RWPE2 (cell line): ENCODE data around the gene FCHSD2.

Experiments used
- ATAC-seq: fragments of 200-7000 bp; cut with Tn5 transposase; 3 replicates; pipeline ENCODE4 v1.9.1; 2021; ENCODE audit warnings: low read depth
- DNase-seq: peaks from one replicate; pipeline ENCODE4 v3.0.0-alpha.2; 2020; ENCODE audit warnings: low spot score
- H3K27ac ChIP-seq: fragments of 450-650 bp; 2 replicates; pipeline ENCODE4 v1.5.1; 2017; ENCODE audit warnings: mild to moderate bottlenecking; ENCODE audit not compliant: poor library complexity, severe bottlenecking
- H3K27me3 ChIP-seq: fragments of 250-450 bp; sonication (Bioruptor Pico); 2 replicates; pipeline ENCODE4 v1.5.1; 2021; ENCODE audit warnings: mild to moderate bottlenecking, moderate library complexity; ENCODE audit not compliant: insufficient read depth, poor library complexity, severe bottlenecking
- H3K36me3 ChIP-seq: fragments of 250-450 bp; sonication (Bioruptor Pico); 2 replicates; pipeline ENCODE4 v1.5.1; 2020; ENCODE audit warnings: low read depth, mild to moderate bottlenecking, moderate library complexity
- H3K4me1 ChIP-seq: fragments of 250-450 bp; sonication (Bioruptor Pico); 2 replicates; pipeline ENCODE4 v1.5.1; 2021; ENCODE audit warnings: mild to moderate bottlenecking, moderate library complexity; ENCODE audit not compliant: insufficient read depth, poor library complexity, severe bottlenecking
- H3K4me3 ChIP-seq: fragments of 250-450 bp; sonication (Bioruptor Pico); 2 replicates; pipeline ENCODE4 v1.5.1; 2021; ENCODE audit warnings: mild to moderate bottlenecking, moderate library complexity; ENCODE audit not compliant: severe bottlenecking
- H3K9me3 ChIP-seq: fragments of 250-450 bp; sonication (Bioruptor Pico); 2 replicates; pipeline ENCODE4 v1.5.1; 2021; ENCODE audit warnings: mild to moderate bottlenecking, moderate library complexity; ENCODE audit not compliant: severe bottlenecking
- TF ChIP-seq, protein P1 (sequence below): fragments of 450-650 bp; IDR thresholded peaks from one replicate; pipeline ENCODE4 v1.5.1; 2017; ENCODE audit warnings: mild to moderate bottlenecking, moderate library complexity; ENCODE audit not compliant: poor library complexity, severe bottlenecking

Gene FCHSD2

DNA sequence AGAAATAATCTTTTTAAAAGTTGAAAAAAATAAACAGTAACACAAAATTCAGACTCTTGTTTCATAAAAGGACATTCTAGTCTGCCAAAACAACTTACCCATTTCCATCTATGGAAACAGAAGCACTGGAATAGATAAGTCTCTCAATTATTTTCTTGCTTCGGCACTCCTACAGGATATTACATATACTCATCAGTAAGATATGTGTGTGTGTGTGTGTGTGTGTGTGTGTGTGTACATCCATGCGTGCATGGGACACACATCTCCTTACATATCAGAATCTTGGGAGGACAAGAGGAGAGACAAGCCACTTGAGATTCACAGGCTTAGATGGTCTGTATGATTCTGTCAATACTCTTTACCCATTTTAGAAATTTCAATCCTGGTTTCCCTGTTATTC, 183.3 kb downstream of the FCHSD2 start:
- DNase-seq: no peak
- TF ChIP-seq, protein P1, sequence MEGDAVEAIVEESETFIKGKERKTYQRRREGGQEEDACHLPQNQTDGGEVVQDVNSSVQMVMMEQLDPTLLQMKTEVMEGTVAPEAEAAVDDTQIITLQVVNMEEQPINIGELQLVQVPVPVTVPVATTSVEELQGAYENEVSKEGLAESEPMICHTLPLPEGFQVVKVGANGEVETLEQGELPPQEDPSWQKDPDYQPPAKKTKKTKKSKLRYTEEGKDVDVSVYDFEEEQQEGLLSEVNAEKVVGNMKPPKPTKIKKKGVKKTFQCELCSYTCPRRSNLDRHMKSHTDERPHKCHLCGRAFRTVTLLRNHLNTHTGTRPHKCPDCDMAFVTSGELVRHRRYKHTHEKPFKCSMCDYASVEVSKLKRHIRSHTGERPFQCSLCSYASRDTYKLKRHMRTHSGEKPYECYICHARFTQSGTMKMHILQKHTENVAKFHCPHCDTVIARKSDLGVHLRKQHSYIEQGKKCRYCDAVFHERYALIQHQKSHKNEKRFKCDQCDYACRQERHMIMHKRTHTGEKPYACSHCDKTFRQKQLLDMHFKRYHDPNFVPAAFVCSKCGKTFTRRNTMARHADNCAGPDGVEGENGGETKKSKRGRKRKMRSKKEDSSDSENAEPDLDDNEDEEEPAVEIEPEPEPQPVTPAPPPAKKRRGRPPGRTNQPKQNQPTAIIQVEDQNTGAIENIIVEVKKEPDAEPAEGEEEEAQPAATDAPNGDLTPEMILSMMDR: no peak
- no peak for ATAC-seq

DNA sequence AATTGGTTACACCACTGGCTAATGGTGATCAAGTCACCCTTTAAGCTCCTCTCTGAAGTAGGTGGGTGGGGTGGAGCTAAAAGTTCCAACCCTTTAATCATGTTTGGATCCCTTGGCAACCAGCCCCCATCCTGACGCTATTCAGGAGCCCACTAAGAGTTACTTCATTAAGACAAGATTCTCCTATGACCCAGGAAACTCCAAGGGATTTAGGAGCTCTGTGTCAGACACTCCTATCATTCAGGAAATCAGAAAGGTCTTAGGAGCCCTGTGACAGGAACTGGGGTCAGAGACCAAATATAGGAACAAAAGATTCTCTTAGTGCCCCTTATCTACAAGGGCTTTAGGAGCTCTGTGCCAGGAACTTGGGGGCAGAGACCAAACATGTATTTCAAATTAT, 186.7 kb downstream of the FCHSD2 start:
- no peak for ATAC-seq
- H3K4me1 ChIP-seq: no peaks in the 10 kb centered on the region

More for the DNA sequence above, 183.3 kb downstream of the FCHSD2 start:
- H3K4me1 ChIP-seq: no peaks in the 10 kb centered on the region
- H3K27ac ChIP-seq: no peak overlapping the region
- no peaks in the 10 kb centered on the region for H3K9me3 ChIP-seq
- no peak overlapping the region for H3K4me3 ChIP-seq
- H3K27me3 ChIP-seq: no peaks in the 10 kb centered on the region
- no peaks in the 10 kb centered on the region for H3K36me3 ChIP-seq

DNA sequence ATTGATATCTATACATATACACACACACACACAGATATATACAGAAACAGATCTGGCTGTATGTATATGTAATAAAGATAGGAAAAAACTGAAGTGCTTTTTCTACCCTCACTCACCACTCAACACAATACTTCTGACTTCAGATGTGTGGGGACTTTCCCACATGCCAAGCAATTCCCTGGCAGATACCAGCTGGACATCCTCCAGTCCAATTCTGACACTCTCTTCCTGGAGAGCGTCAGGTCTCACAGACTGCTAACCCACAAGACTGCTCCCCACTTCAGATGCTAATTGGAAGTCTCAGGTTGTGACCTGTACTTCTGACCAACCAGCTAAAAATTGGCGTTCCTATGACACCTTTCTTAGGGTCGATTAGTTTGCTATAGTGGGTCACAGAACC, 187.3 kb downstream of the FCHSD2 start:
- ATAC-seq: no peak
- TF ChIP-seq, protein P1: no peak
- no peak for DNase-seq
- no peak overlapping the region for H3K27ac ChIP-seq
- no peaks in the 10 kb centered on the region for H3K4me1 ChIP-seq
- H3K36me3 ChIP-seq: no peaks in the 10 kb centered on the region
- H3K27me3 ChIP-seq: no peaks in the 10 kb centered on the region
- no peak overlapping the region for H3K4me3 ChIP-seq
- no peaks in the 10 kb centered on the region for H3K9me3 ChIP-seq

More for the DNA sequence above, 186.7 kb downstream of the FCHSD2 start:
- no peak overlapping the region for H3K4me3 ChIP-seq
- no peak overlapping the region for H3K27ac ChIP-seq
- H3K9me3 ChIP-seq: no peaks in the 10 kb centered on the region
- no peaks in the 10 kb centered on the region for H3K36me3 ChIP-seq
- no peaks in the 10 kb centered on the region for H3K27me3 ChIP-seq
- DNase-seq: no peak
- TF ChIP-seq, protein P1: no peak

DNA sequence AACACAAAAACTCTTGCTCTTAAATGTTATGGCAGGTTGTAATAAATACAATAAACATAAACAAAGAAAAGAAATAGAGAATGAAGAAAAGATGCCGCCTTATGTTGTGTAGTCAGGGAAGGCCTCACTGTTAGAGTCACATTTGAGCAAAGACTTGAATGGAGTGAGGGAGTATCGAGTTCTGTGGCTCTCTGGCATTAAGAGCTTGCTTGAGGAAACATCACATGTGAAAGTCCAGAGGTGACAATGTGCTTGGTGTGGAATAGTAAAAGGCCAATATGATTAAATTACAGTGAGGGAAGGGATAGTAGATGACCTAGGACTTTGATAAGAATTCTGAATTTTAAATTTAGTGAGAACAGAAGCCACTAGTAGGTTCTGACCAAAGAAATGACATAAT, 188.5 kb downstream of the FCHSD2 start:
- DNase-seq (no peak), ATAC-seq (no peak)
- TF ChIP-seq, protein P1: no peak
- no peaks in the 10 kb centered on the region for H3K9me3 ChIP-seq
- no peak overlapping the region for H3K4me3 ChIP-seq
- H3K4me1 ChIP-seq: no peaks in the 10 kb centered on the region
- no peaks in the 10 kb centered on the region for H3K27me3 ChIP-seq
- no peaks in the 10 kb centered on the region for H3K36me3 ChIP-seq
- H3K27ac ChIP-seq: no peak overlapping the region

DNA sequence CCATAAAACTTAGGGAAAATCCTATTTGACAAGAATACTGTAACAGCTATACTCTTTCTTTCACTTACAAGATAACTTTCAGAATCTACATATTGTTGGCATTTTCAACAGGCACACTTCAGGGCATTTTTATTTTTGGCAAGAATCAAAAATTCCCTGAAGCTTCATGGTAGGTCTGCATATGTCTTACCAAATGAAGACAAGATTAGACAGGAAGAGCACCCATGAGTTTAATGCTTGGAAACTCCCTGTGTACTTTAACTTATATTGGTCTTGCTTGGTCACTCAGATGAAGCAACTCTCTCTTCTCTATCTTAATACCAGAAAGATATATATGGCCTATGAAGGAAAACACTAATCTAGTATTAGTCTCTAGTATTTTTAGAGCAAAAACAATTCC, 190.2 kb downstream of the FCHSD2 start:
- Histone ChIP-seq H3K36me3 (no peaks in the 10 kb centered on the region), H3K9me3 (no peaks in the 10 kb centered on the region), H3K4me1 (no peaks in the 10 kb centered on the region), H3K27ac (no peak overlapping the region), H3K27me3 (no peaks in the 10 kb centered on the region), H3K4me3 (no peak overlapping the region)
- DNase-seq (no peak), ATAC-seq (no peak)
- TF ChIP-seq, protein P1: no peak
